ENCODE data around the gene CLNK.

DNA sequence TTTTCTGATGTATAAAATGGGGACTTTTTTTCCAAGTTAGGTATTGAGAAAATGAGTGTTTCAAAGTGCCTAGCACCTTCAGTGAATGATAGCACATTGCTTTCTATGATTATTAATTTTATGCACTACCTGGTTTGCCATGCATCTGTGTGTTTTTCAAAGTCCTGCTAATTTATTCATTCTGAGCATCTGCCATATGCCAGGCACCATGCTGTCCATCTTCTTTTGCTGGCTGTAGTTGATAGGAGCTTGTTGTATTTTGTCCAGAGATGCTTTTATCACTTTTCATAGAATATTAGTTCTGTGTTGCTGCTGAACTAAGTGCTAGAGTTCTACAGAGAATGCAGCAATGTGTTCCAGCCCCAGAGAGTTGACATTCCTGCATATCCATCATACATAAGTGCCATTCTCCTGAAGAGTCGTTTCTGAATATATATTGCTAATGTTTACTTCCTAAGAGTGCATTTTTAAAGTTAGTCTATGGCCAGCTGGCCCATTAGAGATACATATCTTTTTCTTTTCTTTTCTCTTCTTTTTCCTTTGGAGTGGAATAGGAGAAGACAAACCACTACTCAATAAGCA, 49.0 kb upstream of the CLNK start:
- TF ChIP-seq, protein P1, sequence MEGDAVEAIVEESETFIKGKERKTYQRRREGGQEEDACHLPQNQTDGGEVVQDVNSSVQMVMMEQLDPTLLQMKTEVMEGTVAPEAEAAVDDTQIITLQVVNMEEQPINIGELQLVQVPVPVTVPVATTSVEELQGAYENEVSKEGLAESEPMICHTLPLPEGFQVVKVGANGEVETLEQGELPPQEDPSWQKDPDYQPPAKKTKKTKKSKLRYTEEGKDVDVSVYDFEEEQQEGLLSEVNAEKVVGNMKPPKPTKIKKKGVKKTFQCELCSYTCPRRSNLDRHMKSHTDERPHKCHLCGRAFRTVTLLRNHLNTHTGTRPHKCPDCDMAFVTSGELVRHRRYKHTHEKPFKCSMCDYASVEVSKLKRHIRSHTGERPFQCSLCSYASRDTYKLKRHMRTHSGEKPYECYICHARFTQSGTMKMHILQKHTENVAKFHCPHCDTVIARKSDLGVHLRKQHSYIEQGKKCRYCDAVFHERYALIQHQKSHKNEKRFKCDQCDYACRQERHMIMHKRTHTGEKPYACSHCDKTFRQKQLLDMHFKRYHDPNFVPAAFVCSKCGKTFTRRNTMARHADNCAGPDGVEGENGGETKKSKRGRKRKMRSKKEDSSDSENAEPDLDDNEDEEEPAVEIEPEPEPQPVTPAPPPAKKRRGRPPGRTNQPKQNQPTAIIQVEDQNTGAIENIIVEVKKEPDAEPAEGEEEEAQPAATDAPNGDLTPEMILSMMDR (IDR thresholded peaks at IDR 0.05) = no peak
- TF ChIP-seq ZFX (IDR thresholded peaks at IDR 0.05; ENCODE audit: borderline replicate concordance) = no peak

Data from 22Rv1 (cell line).